GM12864 (cell line): ENCODE data around the gene FBXO34.
"Not testable (repeated sequence)": the region's sequence is repeated elsewhere in the genome, so short reads cannot be mapped to it uniquely, and the experiment has no call there.

Experiments used
- DNase-seq: peaks from one replicate; pipeline ENCODE4 v3.0.0-alpha.2; 2011; ENCODE audit warnings: low read depth
- H3K4me3 ChIP-seq: 2 replicates; pipeline ENCODE4 v1.5.1; 2011; ENCODE audit warnings: mild to moderate bottlenecking, low read depth, low read length, control low read depth
- CTCF ChIP-seq: IDR thresholded peaks from 2 replicates; pipeline ENCODE4 v1.5.1; 2011; ENCODE audit warnings: low read depth, mild to moderate bottlenecking, moderate library complexity, low read length, control low read depth, inconsistent platforms; ENCODE audit errors: missing control alignments

FBXO34 gene

GRCh38 chr14:55303691-55304145 is 32.5 kb downstream of the FBXO34 start:
- TF ChIP-seq CTCF, result no peak
- H3K4me3 ChIP-seq, result no peak overlapping the region
- DNase-seq, result peak; percentile 36

GRCh38 chr14:55306938-55307589 is 35.8 kb downstream of the FBXO34 start:
- TF ChIP-seq CTCF, result no peak
- H3K4me3 ChIP-seq, result no peak overlapping the region
- DNase-seq, result no peak

- no peak overlapping the region for H3K4me3 ChIP-seq
- TF ChIP-seq CTCF, result no peak
- DNase-seq, result no peak
Measured at GRCh38 chr14:55309154-55309553, 37.9 kb downstream of the FBXO34 start.

GRCh38 chr14:55309761-55310365 is 38.6 kb downstream of the FBXO34 start:
- TF ChIP-seq CTCF, result no peak
- no peak overlapping the region for H3K4me3 ChIP-seq
- DNase-seq, result no peak

- H3K4me3 ChIP-seq, DNase-seq: not testable (repeated sequence)
Measured at GRCh38 chr14:55312379-55313030, 41.3 kb downstream of the FBXO34 start.

DNA sequence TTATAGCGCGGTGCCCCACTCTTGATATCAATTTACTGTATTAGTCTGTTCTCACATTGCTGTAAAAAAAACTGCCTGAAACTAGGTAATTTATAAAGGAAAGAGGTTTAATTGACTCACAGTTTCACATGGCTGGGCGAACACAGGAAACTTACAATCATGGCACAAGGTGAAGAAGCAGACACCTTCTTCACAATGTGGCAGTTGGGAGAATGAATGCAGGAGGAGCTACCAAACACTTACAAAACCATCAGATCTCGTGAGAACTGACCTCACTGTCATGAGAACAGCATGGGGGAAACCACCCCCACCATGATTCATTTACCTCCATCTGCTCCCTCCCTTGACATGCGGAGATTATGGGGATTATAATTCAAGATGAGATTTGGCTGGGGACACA is 42.3 kb downstream of the FBXO34 start:
- H3K4me3 ChIP-seq, result no peak overlapping the region
- no peak for DNase-seq
- TF ChIP-seq CTCF, result no peak

DNA sequence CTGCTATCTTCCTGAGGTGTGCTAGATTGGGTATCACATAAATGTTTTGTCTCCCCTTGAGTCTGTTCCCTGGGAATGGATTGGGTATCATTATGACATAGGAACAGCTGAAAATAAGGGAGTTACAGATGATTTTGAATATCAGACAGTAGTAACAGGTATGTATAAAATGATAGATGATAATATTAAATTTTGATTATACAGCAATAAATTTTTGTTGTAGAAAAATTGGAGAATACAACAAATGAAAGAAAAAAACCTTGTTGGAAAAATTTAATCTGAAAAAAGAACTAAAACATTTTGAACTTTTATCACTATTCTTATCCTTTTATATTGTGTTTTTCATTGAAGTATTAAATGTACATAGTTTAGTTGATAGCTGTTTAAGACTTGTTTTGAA is 43.2 kb downstream of the FBXO34 start:
- no peak overlapping the region for H3K4me3 ChIP-seq
- TF ChIP-seq CTCF, result no peak
- DNase-seq, result no peak
